GM13977 (cell line): ENCODE measurements around the gene GMNN.

Source experiments
- DNase-seq: peaks from one replicate; pipeline ENCODE4 v3.0.0; 2012; ENCODE audit warnings: low spot score
- CTCF ChIP-seq: IDR thresholded peaks from 2 replicates; pipeline ENCODE4 v1.5.1; 2012; ENCODE audit warnings: mild to moderate bottlenecking, control low read depth; ENCODE audit not compliant: insufficient read depth; ENCODE audit errors: extremely low read depth, missing control alignments
- in situ Hi-C: fragments of 300-500 bp; cut with MboI; formaldehyde crosslinking; loops from one replicate; pipeline ENCODE4 v1.12.0; 2022; ENCODE audit warnings: low sequenced_read_pairs, low pct_unique_long_range_greater_than_20kb, mixed read lengths, inconsistent platforms; ENCODE audit not compliant: unreplicated experiment

GMNN gene

GRCh38 chr6:24795106-24795505 is 20.4 kb downstream of the GMNN start:
- in situ Hi-C loops = no loop called here
- no peak for TF ChIP-seq CTCF
- no peak for DNase-seq

- no peak for DNase-seq
- TF ChIP-seq CTCF = no peak
- in situ Hi-C loops = no loop called here
Measured at GRCh38 chr6:24796616-24797290, 22.0 kb downstream of the GMNN start.

- TF ChIP-seq CTCF = no peak
- no peak for DNase-seq
Measured at GRCh38 chr6:24797596-24798216, 23.0 kb downstream of the GMNN start.

GRCh38 chr6:24798740-24799540 is 24.2 kb downstream of the GMNN start, which contains the start of gene ARMH2:
Gene ARMH2 (minus strand): TSS chr6:24798917. CDS start chr6:24798857, 60 bp downstream.
- in situ Hi-C loops = no loop called here
- no peak for DNase-seq
- TF ChIP-seq CTCF = no peak

More at GRCh38 chr6:24797596-24798216, 23.0 kb downstream of the GMNN start:
- in situ Hi-C loops = no loop called here

- in situ Hi-C loops = no loop called here
- DNase-seq = no peak
- TF ChIP-seq CTCF = no peak
Measured at GRCh38 chr6:24799541-24799915, 24.8 kb downstream of the GMNN start.

GRCh38 chr6:24802271-24803059 is 27.7 kb downstream of the GMNN start:
- no peak for TF ChIP-seq CTCF
- in situ Hi-C loops = no loop called here
- DNase-seq = no peak
